GM23338 (cell line): ENCODE results near the gene SNRPD3. TPM values are rescaled to one million over a fixed set of nuclear protein-coding genes. Genes with fewer than 3 reads are reported as not detected.

ENCODE experiments used
- ATAC-seq: fragments of 200-7000 bp; cut with Tn5 transposase; 3 replicates; pipeline ENCODE4 v1.9.1; 2020
- DNase-seq: peaks from one replicate; pipeline ENCODE4 v3.0.0-alpha.2; 2015; ENCODE audit warnings: low spot score
- H2AFZ ChIP-seq: fragments of 200-600 bp; sonication (generic); 2 replicates; pipeline ENCODE4 v1.8.0; 2016; ENCODE audit warnings: antibody characterized with exemption, mild to moderate bottlenecking, moderate library complexity
- H3F3A ChIP-seq: fragments of 200-600 bp; sonication (generic); replicated peaks from 2 replicates; pipeline ENCODE4 v1.8.0; 2017; ENCODE audit warnings: antibody characterized with exemption, mixed run types, low read depth
- H3K27ac ChIP-seq: fragments of 200-600 bp; sonication (generic); 2 replicates; pipeline ENCODE4 v1.6.1; 2016; ENCODE audit warnings: low read depth
- H3K27me3 ChIP-seq: fragments of 200-600 bp; sonication (generic); 2 replicates; pipeline ENCODE4 v1.8.0; 2016; ENCODE audit warnings: mild to moderate bottlenecking, mixed run types, moderate library complexity; ENCODE audit not compliant: insufficient read depth
- H3K36me3 ChIP-seq: fragments of 200-600 bp; sonication (generic); 2 replicates; pipeline ENCODE4 v1.8.0; 2016; ENCODE audit warnings: mild to moderate bottlenecking; ENCODE audit not compliant: insufficient read depth
- H3K4me1 ChIP-seq: fragments of 200-600 bp; sonication (generic); 2 replicates; pipeline ENCODE4 v1.8.0; 2016; ENCODE audit warnings: mild to moderate bottlenecking, moderate library complexity; ENCODE audit not compliant: insufficient read depth
- H3K4me2 ChIP-seq: fragments of 200-600 bp; sonication (generic); 2 replicates; pipeline ENCODE4 v1.7.1; 2017; ENCODE audit warnings: mixed run types
- H3K4me3 ChIP-seq: fragments of 200-600 bp; sonication (generic); 2 replicates; pipeline ENCODE4 v1.6.1; 2016; ENCODE audit warnings: mixed run types
- H3K79me2 ChIP-seq: fragments of 200-600 bp; sonication (generic); replicated peaks from 2 replicates; pipeline ENCODE4 v1.8.0; 2017; ENCODE audit warnings: mild to moderate bottlenecking; ENCODE audit not compliant: insufficient read depth
- H3K9me2 ChIP-seq: fragments of 200-600 bp; sonication (generic); 2 replicates; pipeline ENCODE4 v1.8.0; 2017; ENCODE audit not compliant: insufficient read depth
- H4K20me1 ChIP-seq: fragments of 200-600 bp; sonication (generic); replicated peaks from 2 replicates; pipeline ENCODE4 v1.8.0; 2017; ENCODE audit warnings: mild to moderate bottlenecking; ENCODE audit not compliant: insufficient read depth
- H3K27ac Mint-ChIP-seq: 2 replicates; pipeline ENCODE4 v1.8.0; 2020; ENCODE audit warnings: inconsistent platforms, mild to moderate bottlenecking, moderate library complexity, mixed read lengths
- H3K27me3 Mint-ChIP-seq: 3 replicates; pipeline ENCODE4 v1.8.0; 2022; ENCODE audit warnings: low read depth, mild to moderate bottlenecking, moderate library complexity, mixed read lengths, inconsistent platforms; ENCODE audit not compliant: insufficient read depth, poor library complexity
- H3K36me3 Mint-ChIP-seq: 3 replicates; pipeline ENCODE4 v1.8.0; 2021; ENCODE audit warnings: low read depth, mild to moderate bottlenecking, inconsistent platforms, moderate library complexity, mixed read lengths
- H3K4me1 Mint-ChIP-seq: 3 replicates; pipeline ENCODE4 v1.8.0; 2020; ENCODE audit warnings: mild to moderate bottlenecking, inconsistent platforms, mixed read lengths
- H3K4me3 Mint-ChIP-seq: 3 replicates; pipeline ENCODE4 v1.8.0; 2021; ENCODE audit warnings: moderate library complexity, mild to moderate bottlenecking, inconsistent platforms, mixed read lengths
- H3K9me3 Mint-ChIP-seq: 3 replicates; pipeline ENCODE4 v1.8.0; 2020; ENCODE audit warnings: moderate library complexity, mild to moderate bottlenecking, inconsistent platforms, mixed read lengths
- CREB1 ChIP-seq: fragments of 250-450 bp; sonication (Bioruptor Pico); IDR thresholded peaks from 2 replicates; pipeline ENCODE4 v1.5.0; 2020; ENCODE audit warnings: low read depth, mild to moderate bottlenecking, moderate library complexity
- CTCF ChIP-seq, 2 experiments: fragments of 200-600 bp in 1 of 2; sonication (generic) in 1 of 2; conservative IDR thresholded peaks; 2 replicates each; pipeline versions ENCODE4 v1.5.1 to v1.6.1; 2016 to 2017; ENCODE audit warnings: antibody characterized with exemption in 2 of 2, low read depth in 2 of 2, mild to moderate bottlenecking in 2 of 2, moderate library complexity in 1 of 2
- EZH2 ChIP-seq: fragments of 200-600 bp; sonication (generic); IDR thresholded peaks from one replicate; pipeline ENCODE4 v1.8.0; 2017; ENCODE audit warnings: antibody characterized with exemption, mild to moderate bottlenecking, low read depth; ENCODE audit not compliant: unreplicated experiment
- EZH2phosphoT487 ChIP-seq: fragments of 200-600 bp; sonication (generic); IDR thresholded peaks from one replicate; pipeline ENCODE4 v1.8.1; 2018; ENCODE audit warnings: antibody characterized with exemption; ENCODE audit not compliant: unreplicated experiment
- JUNB ChIP-seq: IDR thresholded peaks from one replicate; pipeline ENCODE4 v1.6.1; 2016; ENCODE audit warnings: antibody characterized with exemption; ENCODE audit not compliant: unreplicated experiment
- NANOG ChIP-seq: IDR thresholded peaks from 2 replicates; pipeline ENCODE4 v1.6.1; 2016; ENCODE audit warnings: antibody characterized with exemption, borderline replicate concordance
- POLR2AphosphoS5 ChIP-seq: IDR thresholded peaks from 2 replicates; pipeline ENCODE4 v1.6.1; 2016; ENCODE audit warnings: antibody characterized with exemption, low read depth
- ZNF114 ChIP-seq: fragments of 250-450 bp; sonication (Bioruptor Pico); IDR thresholded peaks from 2 replicates; pipeline ENCODE4 v1.5.0; 2020; ENCODE audit warnings: mild to moderate bottlenecking, moderate library complexity
- ZNF331 ChIP-seq: fragments of 250-450 bp; sonication (Bioruptor Pico); IDR thresholded peaks from 2 replicates; pipeline ENCODE4 v1.5.0; 2020; ENCODE audit warnings: low read depth, mild to moderate bottlenecking, moderate library complexity
- polyA plus RNA-seq: library from polyadenylated mRNA; unstranded; fragments of >200 nt; fragmentation: Nextera tagmentation; extraction: Ambion mirVana; gene quantifications from 2 replicates; pipeline ENCODE4 v1.2.1, GENCODE V29; 2016
- total RNA-seq: library from RNA; depleted of rRNA; stranded (reverse); fragments of >200 nt; shearing (Covaris generic); gene quantifications from 2 replicates; pipeline ENCODE4 v1.2.3, GENCODE V29; 2014
- TF ChIP-seq, protein P1 (sequence below): fragments of 250-450 bp; sonication (Bioruptor Pico); IDR thresholded peaks from 2 replicates; pipeline ENCODE4 v1.5.0; 2020; ENCODE audit warnings: mild to moderate bottlenecking, moderate library complexity
- TF ChIP-seq, protein P2 (sequence below): IDR thresholded peaks from one replicate; pipeline ENCODE4 v1.6.1; 2018; ENCODE audit warnings: antibody characterized with exemption; ENCODE audit not compliant: unreplicated experiment
- TF ChIP-seq, protein P3 (sequence below): IDR thresholded peaks from 2 replicates; pipeline ENCODE4 v1.6.1; 2016; ENCODE audit warnings: antibody characterized with exemption

Gene SNRPD3
- total and polyA plus RNA-seq, 2 experiments from 2014 or later, result 314 to 375 TPM

DNA sequence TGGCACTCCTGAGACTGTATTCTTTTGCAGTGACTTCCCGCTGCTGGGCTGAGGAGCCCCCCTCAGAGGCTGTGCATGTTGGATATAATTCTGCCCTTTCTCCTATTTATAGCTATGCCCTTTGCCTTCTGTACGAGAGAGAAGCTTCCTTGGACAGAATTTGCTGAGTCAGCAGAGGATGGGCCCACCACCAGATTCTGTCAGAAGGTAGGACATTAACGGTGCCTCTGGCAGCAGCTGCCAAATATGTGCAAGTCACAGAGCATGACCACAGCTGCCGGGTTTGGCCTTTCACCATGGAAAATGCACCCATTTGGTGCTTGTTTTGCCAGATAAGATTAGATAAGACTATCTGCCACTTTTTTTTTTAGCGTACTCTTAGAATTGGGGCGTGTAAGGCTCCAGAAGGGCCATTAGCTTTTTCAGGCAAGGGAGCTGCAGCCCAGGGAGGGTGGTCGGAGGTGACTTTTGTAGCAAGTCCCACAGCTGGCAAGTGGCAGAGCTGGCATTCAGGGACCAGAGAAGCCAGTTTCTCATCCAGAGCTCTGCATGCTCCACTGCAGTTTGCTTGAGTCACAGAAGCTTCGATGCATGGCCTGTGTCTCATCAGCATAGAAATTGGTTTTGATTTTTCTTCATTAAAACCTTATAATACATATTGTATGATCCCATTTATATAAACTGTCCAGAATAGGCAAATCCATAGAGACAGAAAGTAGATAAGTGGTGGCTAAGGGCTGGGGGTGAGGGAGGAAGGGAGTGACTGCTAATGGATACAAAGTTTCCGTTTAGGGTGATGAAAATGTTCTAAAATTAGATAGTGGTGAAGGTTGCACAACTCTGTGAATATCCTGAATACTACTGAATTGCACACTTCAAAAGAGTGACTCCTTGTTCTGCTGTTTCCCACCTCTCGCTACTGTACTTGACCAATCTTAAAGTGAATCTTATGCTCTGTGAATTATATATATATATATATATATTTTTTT lies 44.9 kb upstream of the SNRPD3 start (continued):
- TF ChIP-seq, protein P1, sequence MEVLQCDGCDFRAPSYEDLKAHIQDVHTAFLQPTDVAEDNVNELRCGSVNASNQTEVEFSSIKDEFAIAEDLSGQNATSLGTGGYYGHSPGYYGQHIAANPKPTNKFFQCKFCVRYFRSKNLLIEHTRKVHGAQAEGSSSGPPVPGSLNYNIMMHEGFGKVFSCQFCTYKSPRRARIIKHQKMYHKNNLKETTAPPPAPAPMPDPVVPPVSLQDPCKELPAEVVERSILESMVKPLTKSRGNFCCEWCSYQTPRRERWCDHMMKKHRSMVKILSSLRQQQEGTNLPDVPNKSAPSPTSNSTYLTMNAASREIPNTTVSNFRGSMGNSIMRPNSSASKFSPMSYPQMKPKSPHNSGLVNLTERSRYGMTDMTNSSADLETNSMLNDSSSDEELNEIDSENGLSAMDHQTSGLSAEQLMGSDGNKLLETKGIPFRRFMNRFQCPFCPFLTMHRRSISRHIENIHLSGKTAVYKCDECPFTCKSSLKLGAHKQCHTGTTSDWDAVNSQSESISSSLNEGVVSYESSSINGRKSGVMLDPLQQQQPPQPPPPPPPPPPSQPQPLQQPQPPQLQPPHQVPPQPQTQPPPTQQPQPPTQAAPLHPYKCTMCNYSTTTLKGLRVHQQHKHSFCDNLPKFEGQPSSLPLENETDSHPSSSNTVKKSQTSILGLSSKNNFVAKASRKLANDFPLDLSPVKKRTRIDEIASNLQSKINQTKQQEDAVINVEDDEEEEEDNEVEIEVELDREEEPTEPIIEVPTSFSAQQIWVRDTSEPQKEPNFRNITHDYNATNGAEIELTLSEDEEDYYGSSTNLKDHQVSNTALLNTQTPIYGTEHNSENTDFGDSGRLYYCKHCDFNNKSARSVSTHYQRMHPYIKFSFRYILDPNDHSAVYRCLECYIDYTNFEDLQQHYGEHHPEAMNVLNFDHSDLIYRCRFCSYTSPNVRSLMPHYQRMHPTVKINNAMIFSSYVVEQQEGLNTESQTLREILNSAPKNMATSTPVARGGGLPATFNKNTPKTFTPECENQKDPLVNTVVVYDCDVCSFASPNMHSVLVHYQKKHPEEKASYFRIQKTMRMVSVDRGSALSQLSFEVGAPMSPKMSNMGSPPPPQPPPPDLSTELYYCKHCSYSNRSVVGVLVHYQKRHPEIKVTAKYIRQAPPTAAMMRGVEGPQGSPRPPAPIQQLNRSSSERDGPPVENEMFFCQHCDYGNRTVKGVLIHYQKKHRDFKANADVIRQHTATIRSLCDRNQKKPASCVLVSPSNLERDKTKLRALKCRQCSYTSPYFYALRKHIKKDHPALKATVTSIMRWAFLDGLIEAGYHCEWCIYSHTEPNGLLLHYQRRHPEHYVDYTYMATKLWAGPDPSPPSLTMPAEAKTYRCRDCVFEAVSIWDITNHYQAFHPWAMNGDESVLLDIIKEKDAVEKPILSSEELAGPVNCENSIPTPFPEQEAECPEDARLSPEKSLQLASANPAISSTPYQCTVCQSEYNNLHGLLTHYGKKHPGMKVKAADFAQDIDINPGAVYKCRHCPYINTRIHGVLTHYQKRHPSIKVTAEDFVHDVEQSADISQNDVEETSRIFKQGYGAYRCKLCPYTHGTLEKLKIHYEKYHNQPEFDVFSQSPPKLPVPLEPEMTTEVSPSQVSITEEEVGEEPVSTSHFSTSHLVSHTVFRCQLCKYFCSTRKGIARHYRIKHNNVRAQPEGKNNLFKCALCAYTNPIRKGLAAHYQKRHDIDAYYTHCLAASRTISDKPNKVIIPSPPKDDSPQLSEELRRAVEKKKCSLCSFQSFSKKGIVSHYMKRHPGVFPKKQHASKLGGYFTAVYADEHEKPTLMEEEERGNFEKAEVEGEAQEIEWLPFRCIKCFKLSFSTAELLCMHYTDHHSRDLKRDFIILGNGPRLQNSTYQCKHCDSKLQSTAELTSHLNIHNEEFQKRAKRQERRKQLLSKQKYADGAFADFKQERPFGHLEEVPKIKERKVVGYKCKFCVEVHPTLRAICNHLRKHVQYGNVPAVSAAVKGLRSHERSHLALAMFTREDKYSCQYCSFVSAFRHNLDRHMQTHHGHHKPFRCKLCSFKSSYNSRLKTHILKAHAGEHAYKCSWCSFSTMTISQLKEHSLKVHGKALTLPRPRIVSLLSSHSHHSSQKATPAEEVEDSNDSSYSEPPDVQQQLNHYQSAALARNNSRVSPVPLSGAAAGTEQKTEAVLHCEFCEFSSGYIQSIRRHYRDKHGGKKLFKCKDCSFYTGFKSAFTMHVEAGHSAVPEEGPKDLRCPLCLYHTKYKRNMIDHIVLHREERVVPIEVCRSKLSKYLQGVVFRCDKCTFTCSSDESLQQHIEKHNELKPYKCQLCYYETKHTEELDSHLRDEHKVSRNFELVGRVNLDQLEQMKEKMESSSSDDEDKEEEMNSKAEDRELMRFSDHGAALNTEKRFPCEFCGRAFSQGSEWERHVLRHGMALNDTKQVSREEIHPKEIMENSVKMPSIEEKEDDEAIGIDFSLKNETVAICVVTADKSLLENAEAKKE, result no peak
- no peak for TF ChIP-seq ZNF114 (CRISPR knock-in tag)

GRCh38 chr22:24512043-24512442 lies 43.8 kb upstream of the SNRPD3 start:
- Histone ChIP-seq H3K79me2 (no peaks in the 10 kb centered on the region), H2AFZ (no peak overlapping the region), H3K27me3 (no peaks in the 10 kb centered on the region), H3K9me2 (0 out of 2 replicates have a peak, but pooled peaks cover 7% of the 10 kb centered on the region), H3K4me2 (no peak overlapping the region), H3K36me3 (no peaks in the 10 kb centered on the region), H3K27ac (no peak overlapping the region), H3K4me1 (peaks cover 19% of the 10 kb centered on the region), H3F3A (no peaks in the 10 kb centered on the region), H4K20me1 (no peaks in the 10 kb centered on the region), H3K4me3 (no peak overlapping the region)
- H3K27me3 Mint-ChIP-seq, result peaks cover 18% of the 10 kb centered on the region
- no peaks in the 10 kb centered on the region for H3K36me3 Mint-ChIP-seq
- peaks cover 24% of the 10 kb centered on the region for H3K4me1 Mint-ChIP-seq
- H3K9me3 Mint-ChIP-seq, result no peaks in the 10 kb centered on the region
- H3K4me3 Mint-ChIP-seq, result no peak overlapping the region
- DNase-seq (no peak), ATAC-seq (no peak)
- H3K27ac Mint-ChIP-seq, result no peak overlapping the region
- no peak for TF ChIP-seq EZH2
- TF ChIP-seq, protein P2, sequence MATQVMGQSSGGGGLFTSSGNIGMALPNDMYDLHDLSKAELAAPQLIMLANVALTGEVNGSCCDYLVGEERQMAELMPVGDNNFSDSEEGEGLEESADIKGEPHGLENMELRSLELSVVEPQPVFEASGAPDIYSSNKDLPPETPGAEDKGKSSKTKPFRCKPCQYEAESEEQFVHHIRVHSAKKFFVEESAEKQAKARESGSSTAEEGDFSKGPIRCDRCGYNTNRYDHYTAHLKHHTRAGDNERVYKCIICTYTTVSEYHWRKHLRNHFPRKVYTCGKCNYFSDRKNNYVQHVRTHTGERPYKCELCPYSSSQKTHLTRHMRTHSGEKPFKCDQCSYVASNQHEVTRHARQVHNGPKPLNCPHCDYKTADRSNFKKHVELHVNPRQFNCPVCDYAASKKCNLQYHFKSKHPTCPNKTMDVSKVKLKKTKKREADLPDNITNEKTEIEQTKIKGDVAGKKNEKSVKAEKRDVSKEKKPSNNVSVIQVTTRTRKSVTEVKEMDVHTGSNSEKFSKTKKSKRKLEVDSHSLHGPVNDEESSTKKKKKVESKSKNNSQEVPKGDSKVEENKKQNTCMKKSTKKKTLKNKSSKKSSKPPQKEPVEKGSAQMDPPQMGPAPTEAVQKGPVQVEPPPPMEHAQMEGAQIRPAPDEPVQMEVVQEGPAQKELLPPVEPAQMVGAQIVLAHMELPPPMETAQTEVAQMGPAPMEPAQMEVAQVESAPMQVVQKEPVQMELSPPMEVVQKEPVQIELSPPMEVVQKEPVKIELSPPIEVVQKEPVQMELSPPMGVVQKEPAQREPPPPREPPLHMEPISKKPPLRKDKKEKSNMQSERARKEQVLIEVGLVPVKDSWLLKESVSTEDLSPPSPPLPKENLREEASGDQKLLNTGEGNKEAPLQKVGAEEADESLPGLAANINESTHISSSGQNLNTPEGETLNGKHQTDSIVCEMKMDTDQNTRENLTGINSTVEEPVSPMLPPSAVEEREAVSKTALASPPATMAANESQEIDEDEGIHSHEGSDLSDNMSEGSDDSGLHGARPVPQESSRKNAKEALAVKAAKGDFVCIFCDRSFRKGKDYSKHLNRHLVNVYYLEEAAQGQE, result no peak
- no peak for TF ChIP-seq NANOG
- TF ChIP-seq ZNF331 (CRISPR knock-in tag), result no peak
- TF ChIP-seq JUNB, result no peak
- TF ChIP-seq, protein P3, sequence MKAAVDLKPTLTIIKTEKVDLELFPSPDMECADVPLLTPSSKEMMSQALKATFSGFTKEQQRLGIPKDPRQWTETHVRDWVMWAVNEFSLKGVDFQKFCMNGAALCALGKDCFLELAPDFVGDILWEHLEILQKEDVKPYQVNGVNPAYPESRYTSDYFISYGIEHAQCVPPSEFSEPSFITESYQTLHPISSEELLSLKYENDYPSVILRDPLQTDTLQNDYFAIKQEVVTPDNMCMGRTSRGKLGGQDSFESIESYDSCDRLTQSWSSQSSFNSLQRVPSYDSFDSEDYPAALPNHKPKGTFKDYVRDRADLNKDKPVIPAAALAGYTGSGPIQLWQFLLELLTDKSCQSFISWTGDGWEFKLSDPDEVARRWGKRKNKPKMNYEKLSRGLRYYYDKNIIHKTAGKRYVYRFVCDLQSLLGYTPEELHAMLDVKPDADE, result no peak
- TF ChIP-seq EZH2phosphoT487, result no peak
- TF ChIP-seq CTCF (conservative IDR thresholded peaks at IDR 0.05; ENCODE audit: low read depth in 2 of 2), result no peak
- TF ChIP-seq POLR2AphosphoS5, result no peak
- no peak for TF ChIP-seq CREB1 (CRISPR knock-in tag)
